NK-92 treated with Interleukin-12 subunit alpha and Interleukin-12 subunit beta, amount 100 ng/mL, for 24 hours (cell line): ENCODE data around the gene ATP6V1G1.

Source experiments
- DNase-seq: peaks from one replicate; lab custom pipeline; 2025; lab: John Stamatoyannopoulos, UW

The ATP6V1G1 gene

GRCh38 chr9:114612272-114612923 lies 24.8 kb downstream of the ATP6V1G1 start:
- no peak for DNase-seq

GRCh38 chr9:114613087-114613486 lies 25.5 kb downstream of the ATP6V1G1 start:
- no peak for DNase-seq

GRCh38 chr9:114613919-114614318 lies 26.4 kb downstream of the ATP6V1G1 start:
- DNase-seq, result no peak

DNA sequence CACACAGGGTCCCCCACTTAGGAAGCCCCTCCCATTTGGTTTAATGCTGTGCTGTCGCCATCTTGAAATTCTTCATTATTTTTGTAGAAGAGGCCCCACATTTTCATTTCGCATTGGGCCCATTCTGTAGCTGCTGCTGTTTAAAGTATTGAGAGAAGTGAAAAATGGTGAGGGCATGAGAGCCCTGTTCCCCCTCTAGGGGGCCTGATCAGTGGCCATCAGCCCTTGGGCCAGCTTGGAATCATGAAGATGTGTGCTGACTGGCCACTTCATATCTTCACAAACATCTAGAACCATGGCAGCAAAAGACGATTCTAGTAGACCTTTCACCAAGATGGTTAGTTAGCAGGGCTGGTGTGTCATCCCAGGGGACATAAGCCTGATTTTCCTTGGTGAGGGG lies 26.8 kb downstream of the ATP6V1G1 start:
- DNase-seq, result no peak

- no peak for DNase-seq
These were observed 29.3 kb downstream of the ATP6V1G1 start for GRCh38 chr9:114616684-114617520.

GRCh38 chr9:114619191-114619761 lies 31.7 kb downstream of the ATP6V1G1 start:
- DNase-seq, result no peak

DNA sequence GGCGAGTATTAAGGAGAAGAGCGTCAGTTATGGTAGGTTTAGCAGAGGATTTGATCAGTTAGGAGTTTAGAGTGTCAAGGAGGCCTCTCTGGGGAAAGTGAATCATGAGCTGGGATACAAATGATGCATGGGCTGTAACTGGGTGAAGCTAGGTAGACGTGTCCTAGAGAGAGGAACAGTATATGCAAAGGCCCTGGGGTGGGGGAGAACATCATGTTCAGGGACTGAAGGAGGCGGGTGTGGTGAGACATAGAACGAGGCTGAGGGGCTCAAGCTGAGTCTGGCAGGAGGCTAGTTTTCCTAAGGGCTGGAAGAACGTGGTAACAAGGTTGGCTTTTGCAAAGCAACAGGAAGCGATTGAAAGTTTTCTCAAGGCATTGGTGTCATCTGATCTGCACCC lies 34.0 kb downstream of the ATP6V1G1 start:
- DNase-seq, result no peak

DNA sequence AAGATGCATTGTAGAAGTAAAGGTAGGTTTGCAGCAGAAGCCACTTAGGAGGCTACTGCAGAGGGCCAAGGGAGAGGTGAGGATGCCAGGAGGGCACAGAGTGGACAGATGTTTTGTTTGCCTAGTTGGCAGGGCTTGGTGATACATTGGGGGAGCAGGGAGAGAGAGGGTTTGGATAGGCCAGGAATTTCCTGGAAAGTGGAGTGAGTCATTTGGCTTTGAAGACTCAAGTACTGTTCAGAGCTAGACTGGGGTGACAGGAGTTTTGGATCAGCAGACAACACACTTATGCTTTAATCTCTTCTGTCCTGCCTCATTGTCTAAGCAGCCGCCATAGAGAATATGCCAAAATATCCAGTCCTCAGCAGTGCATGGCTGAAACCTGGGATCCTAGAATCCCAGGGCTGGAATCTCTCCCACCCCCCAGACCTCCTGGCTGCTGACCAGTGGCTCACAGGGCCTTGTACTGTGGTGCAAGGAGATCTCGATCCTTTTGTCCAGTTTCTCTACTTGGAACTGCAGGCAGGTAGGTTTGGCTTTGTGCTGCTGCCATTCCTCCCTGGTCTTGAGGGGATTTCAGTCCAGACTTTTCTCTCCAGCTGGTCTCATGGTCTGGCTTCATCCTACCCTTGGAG lies 34.5 kb downstream of the ATP6V1G1 start:
- DNase-seq, result no peak

DNA sequence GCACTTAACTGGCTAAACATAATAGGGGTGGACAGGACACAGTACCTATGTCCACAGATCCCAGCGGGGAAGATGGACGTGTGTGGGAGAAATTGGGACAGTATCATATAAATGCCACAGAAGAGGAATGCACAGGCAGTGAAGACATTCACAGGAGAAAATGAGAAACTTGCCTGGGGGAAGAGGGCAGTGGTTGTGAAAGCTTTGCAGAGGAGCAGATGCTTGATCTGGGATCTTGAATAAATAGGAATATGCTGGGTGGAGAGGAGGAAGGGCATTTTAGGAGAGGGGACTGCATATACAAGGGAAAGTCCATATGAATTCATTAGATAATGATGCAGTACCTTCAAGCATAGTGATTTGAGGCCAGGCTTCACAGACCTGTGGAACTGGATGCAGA lies 37.1 kb downstream of the ATP6V1G1 start:
- no peak for DNase-seq

GRCh38 chr9:114626415-114627020 lies 38.9 kb downstream of the ATP6V1G1 start:
- no peak for DNase-seq

GRCh38 chr9:114627553-114627952 lies 40.0 kb downstream of the ATP6V1G1 start:
- no peak for DNase-seq

GRCh38 chr9:114629563-114630090 lies 42.1 kb downstream of the ATP6V1G1 start:
- DNase-seq, result no peak

GRCh38 chr9:114631166-114631565 lies 43.6 kb downstream of the ATP6V1G1 start:
- no peak for DNase-seq

GRCh38 chr9:114633438-114634089 lies 46.0 kb downstream of the ATP6V1G1 start:
- DNase-seq, result no peak

- no peak for DNase-seq
These were observed 46.8 kb downstream of the ATP6V1G1 start for GRCh38 chr9:114634387-114634786.

GRCh38 chr9:114638404-114638803 lies 50.8 kb downstream of the ATP6V1G1 start:
- DNase-seq, result no peak

GRCh38 chr9:114641967-114642366 lies 54.4 kb downstream of the ATP6V1G1 start:
- no peak for DNase-seq

DNA sequence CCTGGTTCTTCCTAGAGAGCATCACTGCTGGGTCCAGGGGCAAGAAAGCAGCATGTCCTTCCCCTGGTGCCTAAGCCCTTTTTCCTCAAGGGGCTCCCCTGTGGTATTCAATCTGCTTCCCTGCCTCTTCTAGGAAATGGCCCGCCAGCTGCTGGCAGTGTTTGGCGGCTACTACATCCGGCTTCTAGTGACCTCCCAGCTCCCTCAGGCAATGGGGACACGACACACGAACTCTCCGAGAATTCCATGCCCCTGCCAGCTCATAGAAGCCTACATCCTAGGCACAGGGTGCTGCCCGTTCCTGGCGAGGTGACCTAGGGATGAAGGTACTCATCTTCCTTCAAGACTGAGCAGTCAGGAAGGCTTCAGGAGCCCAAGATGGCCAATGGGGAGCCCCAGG lies 55.4 kb downstream of the ATP6V1G1 start:
- DNase-seq, result no peak

DNA sequence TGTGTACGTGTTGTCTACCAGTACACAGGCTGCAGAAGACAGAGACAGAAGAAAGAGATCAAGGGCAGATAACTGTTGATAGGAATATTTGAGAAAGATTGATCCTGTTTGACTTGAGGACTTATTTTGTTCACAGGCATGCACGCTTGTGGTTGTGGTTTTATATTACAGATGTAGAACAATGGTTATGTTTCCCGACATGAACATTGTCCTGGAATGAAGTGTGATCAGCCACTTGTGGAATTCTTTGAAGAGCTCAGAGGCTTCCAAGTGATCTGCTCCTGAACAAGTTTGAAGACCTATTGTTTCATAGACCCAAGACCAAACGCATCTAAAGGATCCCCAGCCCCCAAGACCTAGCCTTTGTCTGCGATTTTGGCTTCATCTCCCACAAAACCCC lies 56.3 kb downstream of the ATP6V1G1 start:
- no peak for DNase-seq
